ENCODE data around the gene TMEM47. TPM values are rescaled to one million over a fixed set of nuclear protein-coding genes. Genes with fewer than 3 reads are reported as not detected.
A peak's percentile ranks its signal among the peaks of the same experiment; 100 is the strongest.

The TMEM47 gene
- total and polyA plus RNA-seq, 2 experiments from 2014 or later: 25.4 to 56.7 TPM

- no peak for TF ChIP-seq REST (IDR thresholded peaks at IDR 0.05; ENCODE audit: unreplicated experiment)
- no peak for TF ChIP-seq EZH2 (IDR thresholded peaks at IDR 0.05; ENCODE audit: low read depth, unreplicated experiment)
- no peak for TF ChIP-seq POLR2AphosphoS5 (IDR thresholded peaks at IDR 0.05; ENCODE audit: low read depth)
Observed at GRCh38 chrX:34586346-34586911, 70.7 kb downstream of the TMEM47 start (continued).

GRCh38 chrX:34585561-34585960 lies 71.5 kb downstream of the TMEM47 start:
- H3K27me3 Mint-ChIP-seq (ENCODE audit: insufficient read depth, low read depth, poor library complexity): peaks cover 3% of the 10 kb centered on the region
- H2AFZ ChIP-seq: no peak overlapping the region
- H3K4me1 Mint-ChIP-seq: peaks cover 23% of the 10 kb centered on the region; the same call in 2 of the 3 replicates
- ATAC-seq (no peak), DNase-seq (ENCODE audit: low spot score) (no peak)
- peaks cover 27% of the 10 kb centered on the region for H3K4me1 ChIP-seq (ENCODE audit: insufficient read depth)
- TF ChIP-seq ZNF331 (CRISPR knock-in tag; IDR thresholded peaks at IDR 0.05; ENCODE audit: low read depth) (no peak), ZNF114 (CRISPR knock-in tag; IDR thresholded peaks at IDR 0.05) (no peak)
- no peaks in the 10 kb centered on the region for H3K27me3 ChIP-seq (ENCODE audit: insufficient read depth)
- no peak overlapping the region for H3K4me3 ChIP-seq
- H3K9me3 Mint-ChIP-seq: no peaks in the 10 kb centered on the region
- H3K79me2 ChIP-seq (replicated peaks; ENCODE audit: insufficient read depth): no peaks in the 10 kb centered on the region
- H3K4me3 Mint-ChIP-seq: no peak overlapping the region
- H3K36me3 Mint-ChIP-seq (ENCODE audit: low read depth): peaks cover 9% of the 10 kb centered on the region; the same call in 2 of the 3 replicates
- H3K4me2 ChIP-seq: no peak overlapping the region
- H3K27ac Mint-ChIP-seq: no peak overlapping the region
- H3K36me3 ChIP-seq (ENCODE audit: insufficient read depth): no peaks in the 10 kb centered on the region
- H3K27ac ChIP-seq (ENCODE audit: low read depth): no peak overlapping the region
- H4K20me1 ChIP-seq (replicated peaks; ENCODE audit: insufficient read depth): no peaks in the 10 kb centered on the region
- H3F3A ChIP-seq (replicated peaks; ENCODE audit: low read depth): no peaks in the 10 kb centered on the region
- no peaks in the 10 kb centered on the region for H3K9me2 ChIP-seq (ENCODE audit: insufficient read depth)

GRCh38 chrX:34584781-34585180 lies 72.3 kb downstream of the TMEM47 start:
- peaks cover 3% of the 10 kb centered on the region for H3K27me3 Mint-ChIP-seq (ENCODE audit: insufficient read depth, low read depth, poor library complexity)
- H3K79me2 ChIP-seq (replicated peaks; ENCODE audit: insufficient read depth): no peaks in the 10 kb centered on the region
- no peak for TF ChIP-seq STAT1 (IDR thresholded peaks at IDR 0.05; ENCODE audit: unreplicated experiment)
- TF ChIP-seq EZH2phosphoT487 (IDR thresholded peaks at IDR 0.05; ENCODE audit: unreplicated experiment): no peak
- no peak for TF ChIP-seq ETS1 (IDR thresholded peaks at IDR 0.05)
- TF ChIP-seq REST (IDR thresholded peaks at IDR 0.05; ENCODE audit: unreplicated experiment): no peak
- no peak for TF ChIP-seq ZNF331 (CRISPR knock-in tag; IDR thresholded peaks at IDR 0.05; ENCODE audit: low read depth)
- TF ChIP-seq JUNB (IDR thresholded peaks at IDR 0.05; ENCODE audit: unreplicated experiment): no peak
- no peak for TF ChIP-seq CREB1 (CRISPR knock-in tag; IDR thresholded peaks at IDR 0.05; ENCODE audit: low read depth)
- TF ChIP-seq POLR2AphosphoS5 (IDR thresholded peaks at IDR 0.05; ENCODE audit: low read depth): no peak
- TF ChIP-seq NANOG (IDR thresholded peaks at IDR 0.05; ENCODE audit: borderline replicate concordance): no peak
- no peak for TF ChIP-seq CTCF (conservative IDR thresholded peaks at IDR 0.05; ENCODE audit: low read depth in 2 of 2)
- no peak for TF ChIP-seq ZNF114 (CRISPR knock-in tag; IDR thresholded peaks at IDR 0.05)
- TF ChIP-seq EZH2 (IDR thresholded peaks at IDR 0.05; ENCODE audit: low read depth, unreplicated experiment): no peak

More at GRCh38 chrX:34584781-34585180, 72.3 kb downstream of the TMEM47 start:
- Histone ChIP-seq H3K4me3 (no peak overlapping the region), H3K4me1 (ENCODE audit: insufficient read depth) (peaks cover 27% of the 10 kb centered on the region), H3K27me3 (ENCODE audit: insufficient read depth) (no peaks in the 10 kb centered on the region), H3F3A (replicated peaks; ENCODE audit: low read depth) (no peaks in the 10 kb centered on the region), H3K27ac (ENCODE audit: low read depth) (no peak overlapping the region), H3K9me2 (ENCODE audit: insufficient read depth) (no peaks in the 10 kb centered on the region), H4K20me1 (replicated peaks; ENCODE audit: insufficient read depth) (no peaks in the 10 kb centered on the region), H3K4me2 (no peak overlapping the region), H3K36me3 (ENCODE audit: insufficient read depth) (no peaks in the 10 kb centered on the region), H2AFZ (peak overlapping the region; percentile 28; the same call in 1 of the 2 replicates)
- peaks cover 9% of the 10 kb centered on the region; the same call in 2 of the 3 replicates for H3K36me3 Mint-ChIP-seq (ENCODE audit: low read depth)
- ATAC-seq (no peak), DNase-seq (ENCODE audit: low spot score) (no peak)
- H3K9me3 Mint-ChIP-seq: no peaks in the 10 kb centered on the region
- H3K4me3 Mint-ChIP-seq: no peak overlapping the region
- no peak overlapping the region for H3K27ac Mint-ChIP-seq
- peaks cover 23% of the 10 kb centered on the region; the same call in 2 of the 3 replicates for H3K4me1 Mint-ChIP-seq

All from GM23338 (cell line).